Panc1 (cell line): ENCODE data around the gene HNRNPUL1. TPM values are rescaled to one million over a fixed set of nuclear protein-coding genes. Genes with fewer than 3 reads are reported as not detected.

Experiments
- ATAC-seq: fragments of 200-7000 bp; cut with Tn5 transposase; 2 replicates; pipeline ENCODE4 v1.9.1; 2020; ENCODE audit warnings: mild to moderate bottlenecking, moderate library complexity
- BruUV-seq: library from RNA; stranded (reverse); fragments of 400-500 nt; replicated peaks from 2 replicates; lab custom pipeline; 2021; lab: Mats Ljungman, UMichigan
- CTCF ChIA-PET: fragments of 300-600 bp; sonication (Branson Sonifier 250); formaldehyde crosslinking; loops from one replicate; lab custom pipeline; 2022; ENCODE audit warnings: antibody characterized with exemption; lab: Charles Lee
- POLR2A ChIA-PET: fragments of 300-600 bp; sonication (Branson Sonifier 250); formaldehyde crosslinking; loops from one replicate; lab custom pipeline; 2022; ENCODE audit warnings: antibody characterized with exemption; lab: Charles Lee
- DNase-seq: peaks from one replicate; pipeline ENCODE4 v3.0.0-alpha.2; 2010; ENCODE audit warnings: low read depth, low spot score
- H3K27ac ChIP-seq: 2 replicates; pipeline ENCODE4 v1.5.1; 2011; ENCODE audit warnings: mild to moderate bottlenecking, low read length, inconsistent platforms
- H3K27me3 ChIP-seq: fragments of 200-500 bp; sonication (Bioruptor generic); 2 replicates; pipeline ENCODE4 v1.6.0; 2014; ENCODE audit warnings: low read length, inconsistent platforms; ENCODE audit not compliant: control insufficient read depth, insufficient read depth
- H3K36me3 ChIP-seq: fragments of 200-500 bp; sonication (Bioruptor generic); 2 replicates; pipeline ENCODE4 v1.5.1; 2014; ENCODE audit warnings: inconsistent platforms, mild to moderate bottlenecking, low read length, moderate library complexity; ENCODE audit not compliant: control insufficient read depth, insufficient read depth
- H3K4me1 ChIP-seq: 2 replicates; pipeline ENCODE4 v1.5.1; 2011; ENCODE audit warnings: inconsistent platforms, mild to moderate bottlenecking, low read length, moderate library complexity; ENCODE audit not compliant: control insufficient read depth, insufficient read depth
- H3K4me3 ChIP-seq, 2 experiments: 2 replicates each; pipeline ENCODE4 v1.5.1; 2011 to 2012; ENCODE audit warnings: low read depth in 2 of 2, low read length in 2 of 2, mild to moderate bottlenecking in 2 of 2, inconsistent platforms in 1 of 2, moderate library complexity in 1 of 2
- H3K9me3 ChIP-seq: fragments of 200-500 bp; sonication (Bioruptor generic); 2 replicates; pipeline ENCODE4 v1.5.1; 2014; ENCODE audit warnings: low read depth, mild to moderate bottlenecking, inconsistent platforms, low read length, moderate library complexity; ENCODE audit not compliant: control insufficient read depth, insufficient read depth
- POLR2AphosphoS5 ChIP-seq: IDR thresholded peaks from 2 replicates; pipeline ENCODE4 v1.6.1; 2012; ENCODE audit warnings: mild to moderate bottlenecking, low read depth, low read length, moderate library complexity
- REST ChIP-seq, 2 experiments: IDR thresholded peaks; 2 replicates each; pipeline ENCODE4 v1.6.1; 2011 to 2012; ENCODE audit warnings: low read depth in 2 of 2, control low read depth in 1 of 2, low read length in 1 of 2, mild to moderate bottlenecking in 1 of 2, moderate library complexity in 1 of 2; ENCODE audit not compliant: insufficient read depth in 1 of 2
- SIN3A ChIP-seq: IDR thresholded peaks from 2 replicates; pipeline ENCODE4 v1.6.1; 2012; ENCODE audit warnings: low read depth, mild to moderate bottlenecking, low read length, moderate library complexity, borderline replicate concordance; ENCODE audit not compliant: insufficient read depth
- TCF7L2 ChIP-seq: IDR thresholded peaks from 2 replicates; pipeline ENCODE4 v1.6.1; 2011; ENCODE audit warnings: mild to moderate bottlenecking, low read depth, low read length, inconsistent platforms
- in situ Hi-C: cut with HindIII; loops from 2 replicates; pipeline ENCODE4 v1.10.0; 2016; ENCODE audit warnings: low sequenced_read_pairs, low pct_unique_long_range_greater_than_20kb
- intact Hi-C: fragments of 100-400 bp; cut with micrococcal nuclease; formaldehyde crosslinking; loops from one replicate; pipeline ENCODE4 v1.10.0; 2022; ENCODE audit not compliant: unreplicated experiment
- total RNA-seq: library from RNA; stranded (reverse); gene quantifications from one replicate; pipeline ENCODE4 v1.2.1, GENCODE V29; 2021; ENCODE audit not compliant: unreplicated experiment
- TF ChIP-seq, protein P1 (sequence below): fragments of 450-650 bp; IDR thresholded peaks from 2 replicates; pipeline ENCODE4 v1.5.1; 2017; ENCODE audit warnings: mild to moderate bottlenecking

The HNRNPUL1 gene
- total RNA-seq, 1 experiment from 2014 or later, result 183 TPM

DNA sequence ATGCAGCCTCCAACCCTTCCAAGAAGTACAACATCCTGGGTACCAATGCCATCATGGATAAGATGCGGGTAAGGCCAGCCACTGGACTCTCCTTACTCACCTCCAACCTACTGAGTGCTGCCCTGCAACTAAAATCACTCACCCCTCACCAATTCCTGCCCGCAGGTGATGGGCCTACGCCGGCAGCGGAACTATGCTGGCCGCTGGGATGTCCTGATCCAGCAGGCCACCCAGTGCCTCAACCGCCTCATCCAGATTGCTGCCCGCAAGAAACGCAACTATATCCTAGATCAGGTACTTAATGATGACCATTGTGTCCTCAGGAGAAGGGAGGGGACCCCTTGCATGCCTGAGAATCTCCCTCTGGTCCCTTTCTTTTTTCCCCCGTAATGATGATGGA is 30.2 kb downstream of the HNRNPUL1 start:
- ChIA-PET CTCF (no interaction called here), POLR2A (no interaction called here)
- intact Hi-C loops, result no loop called here
- no peak for TF ChIP-seq TCF7L2
- no peak for TF ChIP-seq SIN3A
- no peak for TF ChIP-seq POLR2AphosphoS5
- no peak for TF ChIP-seq REST (IDR thresholded peaks at IDR 0.05; ENCODE audit: insufficient read depth in 1 of 2, low read depth in 2 of 2, low read length in 1 of 2)
- TF ChIP-seq, protein P1, sequence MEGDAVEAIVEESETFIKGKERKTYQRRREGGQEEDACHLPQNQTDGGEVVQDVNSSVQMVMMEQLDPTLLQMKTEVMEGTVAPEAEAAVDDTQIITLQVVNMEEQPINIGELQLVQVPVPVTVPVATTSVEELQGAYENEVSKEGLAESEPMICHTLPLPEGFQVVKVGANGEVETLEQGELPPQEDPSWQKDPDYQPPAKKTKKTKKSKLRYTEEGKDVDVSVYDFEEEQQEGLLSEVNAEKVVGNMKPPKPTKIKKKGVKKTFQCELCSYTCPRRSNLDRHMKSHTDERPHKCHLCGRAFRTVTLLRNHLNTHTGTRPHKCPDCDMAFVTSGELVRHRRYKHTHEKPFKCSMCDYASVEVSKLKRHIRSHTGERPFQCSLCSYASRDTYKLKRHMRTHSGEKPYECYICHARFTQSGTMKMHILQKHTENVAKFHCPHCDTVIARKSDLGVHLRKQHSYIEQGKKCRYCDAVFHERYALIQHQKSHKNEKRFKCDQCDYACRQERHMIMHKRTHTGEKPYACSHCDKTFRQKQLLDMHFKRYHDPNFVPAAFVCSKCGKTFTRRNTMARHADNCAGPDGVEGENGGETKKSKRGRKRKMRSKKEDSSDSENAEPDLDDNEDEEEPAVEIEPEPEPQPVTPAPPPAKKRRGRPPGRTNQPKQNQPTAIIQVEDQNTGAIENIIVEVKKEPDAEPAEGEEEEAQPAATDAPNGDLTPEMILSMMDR, result no peak
- Histone ChIP-seq H3K27ac (no peak overlapping the region), H3K36me3 (peaks cover 17% of the 10 kb centered on the region), H3K4me1 (no peaks in the 10 kb centered on the region), H3K4me3 (no peak overlapping the region), H3K9me3 (no peaks in the 10 kb centered on the region), H3K27me3 (no peaks in the 10 kb centered on the region)
- in situ Hi-C loops, result no loop called here
- no TSS peak for BruUV-seq
- no peak for ATAC-seq
- no peak for DNase-seq

DNA sequence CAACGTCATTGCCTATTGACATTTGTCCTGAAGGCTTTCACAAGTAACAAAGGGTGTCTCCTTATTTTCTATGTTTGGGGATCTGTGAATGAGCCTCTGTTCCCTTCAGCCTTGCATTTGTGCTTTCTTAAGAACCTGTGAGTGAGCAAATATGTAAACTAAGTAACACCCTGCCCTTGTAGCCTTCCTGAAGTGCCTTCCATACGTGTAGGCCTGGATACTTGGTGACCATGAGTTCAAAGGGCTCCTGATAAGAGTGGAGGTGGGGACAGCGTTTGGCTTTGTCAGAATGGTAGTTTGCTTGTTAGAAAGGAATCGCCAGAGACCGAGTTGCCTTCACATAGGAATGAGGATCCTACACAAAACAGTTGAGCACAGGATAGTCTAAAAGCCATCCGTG is 31.3 kb downstream of the HNRNPUL1 start:
- H3K27me3 ChIP-seq, result no peaks in the 10 kb centered on the region
- no peak for DNase-seq
- no peak overlapping the region for H3K27ac ChIP-seq
- no peaks in the 10 kb centered on the region for H3K4me1 ChIP-seq
- no peak overlapping the region for H3K4me3 ChIP-seq
- TF ChIP-seq TCF7L2, result no peak
- no peak for TF ChIP-seq POLR2AphosphoS5
- TF ChIP-seq SIN3A, result no peak
- TF ChIP-seq, protein P1, result no peak
- no peak for TF ChIP-seq REST (IDR thresholded peaks at IDR 0.05; ENCODE audit: insufficient read depth in 1 of 2, low read depth in 2 of 2, low read length in 1 of 2)
- intact Hi-C loops (no loop called here), in situ Hi-C loops (no loop called here)
- no peaks in the 10 kb centered on the region for H3K9me3 ChIP-seq
- ATAC-seq, result no peak
- ChIA-PET POLR2A (no interaction called here), CTCF (no interaction called here)
- BruUV-seq, result no TSS peak
- H3K36me3 ChIP-seq, result peaks cover 17% of the 10 kb centered on the region
